H1 (cell line): Measurements from ENCODE around the gene RAB11FIP3. TPM values are rescaled to one million over a fixed set of nuclear protein-coding genes. Genes with fewer than 3 reads are reported as not detected.
A peak's percentile ranks its signal among the peaks of the same experiment; 100 is the strongest.

Experiments
- CTCF ChIA-PET: fragments of 300-600 bp; sonication (Branson Sonifier 250); formaldehyde crosslinking; loops from one replicate; lab custom pipeline; 2021; ENCODE audit not compliant: partially characterized antibody; lab: Charles Lee
- POLR2A ChIA-PET: fragments of 300-600 bp; sonication (Branson Sonifier 250); formaldehyde crosslinking; loops from one replicate; lab custom pipeline; 2021; ENCODE audit warnings: inconsistent platforms; ENCODE audit not compliant: partially characterized antibody; lab: Charles Lee
- DNase-seq, 2 experiments: peaks; one replicate each; pipeline versions ENCODE4 v3.0.0 to v3.0.0-alpha.2; 2010 to 2022; ENCODE audit warnings: low spot score in 2 of 2, low read depth in 1 of 2, mixed read lengths in 1 of 2
- FAIRE-seq: peaks from 2 replicates; lab custom pipeline; 2011; peaks lifted over from hg19 to GRCh38; lab: Jason Lieb, UNC
- H2AFZ ChIP-seq: 2 replicates; pipeline ENCODE4 v1.8.1; 2012; ENCODE audit warnings: low read length, inconsistent platforms
- H2AK5ac ChIP-seq: 2 replicates; pipeline ENCODE4 v1.6.1; 2013; ENCODE audit warnings: low read depth, low read length
- H2BK120ac ChIP-seq: replicated peaks from 2 replicates; pipeline ENCODE3; 2013; ENCODE audit warnings: low read depth, low read length, inconsistent platforms
- H2BK12ac ChIP-seq: 2 replicates; pipeline ENCODE4 v1.6.1; 2013; ENCODE audit warnings: low read depth, low read length
- H2BK15ac ChIP-seq: 2 replicates; pipeline ENCODE4 v1.6.1; 2013; ENCODE audit warnings: low read length
- H2BK20ac ChIP-seq: 2 replicates; pipeline ENCODE4 v1.6.1; 2013; ENCODE audit warnings: low read length
- H2BK5ac ChIP-seq: 2 replicates; pipeline ENCODE4 v1.6.1; 2013; ENCODE audit warnings: low read depth, low read length
- H3K14ac ChIP-seq: 2 replicates; pipeline ENCODE4 v1.6.1; 2013; ENCODE audit warnings: inconsistent platforms; ENCODE audit not compliant: insufficient read length
- H3K18ac ChIP-seq: 2 replicates; pipeline ENCODE4 v1.6.1; 2013; ENCODE audit warnings: low read length; ENCODE audit errors: extremely low read depth
- H3K23ac ChIP-seq: 2 replicates; pipeline ENCODE4 v1.6.1; 2013; ENCODE audit warnings: inconsistent platforms; ENCODE audit not compliant: insufficient read length
- H3K23me2 ChIP-seq: 2 replicates; pipeline ENCODE4 v1.6.1; 2013; ENCODE audit warnings: low read depth, low read length
- H3K27ac ChIP-seq: 2 replicates; pipeline ENCODE4 v1.6.1; 2011; ENCODE audit warnings: low read depth, low read length, inconsistent platforms
- H3K27me3 ChIP-seq, 4 experiments: replicated peaks in 1 of 4; 1 replicate in 1 of 4; 2 replicates in 3 of 4; pipeline versions ENCODE4 v1.6.1 to v1.8.1; 2011 to 2013; ENCODE audit warnings: low read length in 3 of 4, mild to moderate bottlenecking in 3 of 4, inconsistent platforms in 2 of 4, mixed read lengths in 2 of 4, moderate library complexity in 1 of 4; ENCODE audit not compliant: control insufficient read depth in 3 of 4, insufficient read depth in 3 of 4; ENCODE audit errors: extremely low read depth in 1 of 4
- H3K36me3 ChIP-seq, 4 experiments: 2 replicates each; pipeline versions ENCODE4 v1.6.1 to v1.8.1; 2011 to 2013; ENCODE audit warnings: mild to moderate bottlenecking in 4 of 4, low read length in 3 of 4, moderate library complexity in 2 of 4, control low read depth in 1 of 4, inconsistent platforms in 1 of 4; ENCODE audit not compliant: insufficient read depth in 4 of 4, control insufficient read depth in 2 of 4
- H3K4ac ChIP-seq: replicated peaks from 2 replicates; pipeline ENCODE3; 2013; ENCODE audit warnings: low read length, low read depth, mixed read lengths, inconsistent platforms; ENCODE audit not compliant: insufficient read length
- H3K4me1 ChIP-seq, 4 experiments: replicated peaks in 1 of 4; 1 replicate in 1 of 4; 2 replicates in 3 of 4; pipeline versions ENCODE4 v1.6.1 to v1.8.1; 2011 to 2013; ENCODE audit warnings: low read length in 3 of 4, inconsistent platforms in 2 of 4, mixed read lengths in 1 of 4; ENCODE audit not compliant: insufficient read depth in 4 of 4, control insufficient read depth in 3 of 4
- H3K4me2 ChIP-seq, 2 experiments: 2 replicates each; pipeline versions ENCODE4 v1.6.1 to v1.8.1; 2011 to 2013; ENCODE audit warnings: low read depth in 2 of 2, low read length in 2 of 2, control low read depth in 1 of 2, inconsistent platforms in 1 of 2, mild to moderate bottlenecking in 1 of 2; ENCODE audit not compliant: insufficient read depth in 1 of 2
- H3K4me3 ChIP-seq, 4 experiments: fragments of 200-600, 300-600 bp in 1 of 4; sonication (generic), shearing (Covaris generic), sonication (Bioruptor Twin) in 1 of 4; 2 replicates each; pipeline versions ENCODE4 v1.5.1 to v1.8.1; 2011 to 2016; ENCODE audit warnings: low read length in 4 of 4, low read depth in 3 of 4, control low read depth in 2 of 4, inconsistent platforms in 2 of 4, mild to moderate bottlenecking in 2 of 4, mixed read lengths in 1 of 4, moderate library complexity in 1 of 4; ENCODE audit not compliant: insufficient read depth in 2 of 4; ENCODE audit errors: extremely low read depth in 1 of 4
- H3K56ac ChIP-seq: replicated peaks from 2 replicates; pipeline ENCODE3; 2013; ENCODE audit warnings: low read depth, mild to moderate bottlenecking, mixed read lengths, low read length, inconsistent platforms; ENCODE audit not compliant: insufficient read length
- H3K79me1 ChIP-seq: 2 replicates; pipeline ENCODE4 v1.6.1; 2013; ENCODE audit warnings: low read depth, low read length, control low read depth
- H3K79me2 ChIP-seq, 2 experiments: 2 replicates each; pipeline versions ENCODE4 v1.6.1 to v1.8.1; 2012 to 2013; ENCODE audit warnings: low read length in 2 of 2, mild to moderate bottlenecking in 2 of 2, inconsistent platforms in 1 of 2; ENCODE audit not compliant: insufficient read depth in 2 of 2, control insufficient read depth in 1 of 2
- H3K9ac ChIP-seq, 4 experiments: replicated peaks in 1 of 4; 1 replicate in 1 of 4; 2 replicates in 3 of 4; pipeline versions ENCODE4 v1.6.1 to v1.8.1; 2011 to 2013; ENCODE audit warnings: low read depth in 3 of 4, low read length in 3 of 4, control low read depth in 2 of 4, mild to moderate bottlenecking in 2 of 4, moderate library complexity in 2 of 4, inconsistent platforms in 1 of 4; ENCODE audit errors: extremely low read depth in 1 of 4
- H3K9me3 ChIP-seq, 2 experiments: 2 replicates each; pipeline versions ENCODE4 v1.6.1 to v1.8.1; 2012 to 2013; ENCODE audit warnings: mild to moderate bottlenecking in 2 of 2, moderate library complexity in 2 of 2, control low read depth in 1 of 2, inconsistent platforms in 1 of 2, low read depth in 1 of 2, low read length in 1 of 2, mixed read lengths in 1 of 2; ENCODE audit not compliant: insufficient read depth in 2 of 2
- H4K20me1 ChIP-seq, 2 experiments: replicated peaks in 1 of 2; 2 replicates each; pipeline versions ENCODE3 to v1.8.1; 2011 to 2013; ENCODE audit warnings: inconsistent platforms in 2 of 2, low read length in 2 of 2, mild to moderate bottlenecking in 1 of 2; ENCODE audit not compliant: insufficient read depth in 2 of 2, control insufficient read depth in 1 of 2
- H4K5ac ChIP-seq: 2 replicates; pipeline ENCODE4 v1.6.1; 2013; ENCODE audit warnings: low read length, low read depth, mixed read lengths, inconsistent platforms; ENCODE audit not compliant: insufficient read length
- H4K8ac ChIP-seq: 2 replicates; pipeline ENCODE4 v1.8.0; 2013; ENCODE audit warnings: mild to moderate bottlenecking, moderate library complexity, low read length, inconsistent platforms; ENCODE audit not compliant: insufficient read depth; ENCODE audit errors: extremely low read depth
- H4K91ac ChIP-seq: replicated peaks from 2 replicates; pipeline ENCODE3; 2013; ENCODE audit warnings: low read length, mixed read lengths, inconsistent platforms; ENCODE audit not compliant: insufficient read length
- GTF2F1 ChIP-seq: IDR thresholded peaks from 2 replicates; pipeline ENCODE4 v1.6.1; 2012; ENCODE audit warnings: low read depth, low read length, improper control_type of control experiment, borderline replicate concordance
- NANOG ChIP-seq: IDR thresholded peaks from 2 replicates; pipeline ENCODE4 v1.6.1; 2011; ENCODE audit warnings: low read length, low read depth, mild to moderate bottlenecking, inconsistent platforms; ENCODE audit not compliant: insufficient read depth, poor library complexity, severe bottlenecking
- WGBS, 2 experiments: shearing (Covaris generic) in 1 of 2; methylation state at CpG; one replicate each; pipeline versions ENCODE4 v1.1.6 to v1.1.7; 2013 to 2015; ENCODE audit warnings: low lambda C conversion rate in 2 of 2, mixed read lengths in 2 of 2, inconsistent platforms in 1 of 2, low coverage in 1 of 2, missing lambda C conversion rate in 1 of 2; ENCODE audit not compliant: insufficient replicate concordance in 2 of 2, insufficient coverage in 1 of 2, insufficient read length in 1 of 2; ENCODE audit errors: extremely low coverage in 1 of 2, missing lambda C conversion rate in 1 of 2; 5-methylcytosine and 5-hydroxymethylcytosine counted together
- polyA plus RNA-seq, 7 experiments: library from polyadenylated mRNA; depleted of rRNA in 3 of 7; stranded (reverse) in 5 of 7; unstranded in 2 of 7; fragments of >200 nt in 5 of 7; fragments of 200-250 nt in 2 of 7; gene quantifications; 1 replicate in 5 of 7; 2 replicates in 1 of 7; 4 replicates in 1 of 7; pipeline versions ENCODE4 v1.2.1 to v1.2.3, GENCODE V29; 2011 to 2013; ENCODE audit warnings: missing spikeins in 2 of 7, mixed read lengths in 2 of 7
- total RNA-seq: library from RNA; stranded (reverse); fragmentation: NEBNext Ultra II Directional; extraction: Animal tissue kit (Norgen Biotek cat#: 25700); gene quantifications from 2 replicates; pipeline ENCODE4 v1.2.1, GENCODE V29; 2021
- TF ChIP-seq, protein P1 (sequence below): IDR thresholded peaks from 2 replicates; pipeline ENCODE4 v1.6.1; 2012; ENCODE audit warnings: inconsistent platforms
- TF ChIP-seq, protein P2 (sequence below): IDR thresholded peaks from 2 replicates; pipeline ENCODE4 v1.6.1; 2012; ENCODE audit warnings: inconsistent platforms

The RAB11FIP3 gene
- total and polyA plus RNA-seq, 2 of the 8 experiments (the other 6 are each of a cell fraction or from before 2014, with no cell fraction given): 9.3 to 35.2 TPM

DNA sequence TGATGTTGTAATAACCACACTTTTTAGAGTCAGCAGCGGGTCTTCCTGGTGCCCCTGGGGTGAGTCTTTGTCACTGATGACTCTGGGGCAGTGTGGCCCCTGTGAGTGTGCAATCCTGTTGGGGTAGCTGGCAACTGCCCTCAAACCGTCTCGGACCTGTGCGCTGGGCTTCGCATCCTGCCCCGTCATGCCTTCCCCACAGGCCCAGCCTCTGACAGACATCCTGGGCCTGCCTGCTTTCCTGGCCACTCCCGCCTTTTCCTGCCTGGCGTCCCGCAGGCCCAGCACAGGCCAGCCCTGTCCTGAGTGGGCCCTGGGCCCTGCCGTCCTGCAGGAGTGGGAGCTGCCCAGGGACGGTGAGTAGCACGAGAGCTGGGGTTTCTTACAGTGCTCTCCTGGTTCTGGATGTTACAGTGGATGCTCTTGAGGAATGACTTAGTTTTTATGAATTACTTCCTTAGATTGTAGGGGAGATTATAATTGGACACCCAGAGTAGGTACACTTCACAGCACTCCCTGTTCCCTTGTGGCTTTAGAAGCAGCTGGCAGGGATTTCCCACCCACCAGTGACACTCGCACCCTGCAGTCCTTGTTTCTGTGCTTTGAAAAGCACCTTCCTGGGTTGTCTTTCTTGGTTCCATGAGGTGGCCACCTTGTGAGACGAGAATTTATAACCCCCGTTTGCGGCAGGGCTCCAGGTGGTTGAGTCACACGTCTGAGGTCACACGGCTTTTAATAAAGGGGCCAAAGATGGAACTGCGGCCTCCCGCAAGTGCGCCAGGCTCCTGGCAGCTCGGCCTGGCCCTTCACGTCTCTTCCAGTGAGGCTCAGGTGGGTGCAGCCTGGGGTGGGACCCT is 52.1 kb downstream of the RAB11FIP3 start:
- Histone ChIP-seq H3K79me1 (peaks cover 9% of the 10 kb centered on the region), H3K18ac (no peak overlapping the region), H4K8ac (peak overlapping the region; percentile 14; the same call in 1 of the 2 replicates), H2BK5ac (0 out of 2 replicates have a peak overlapping the region, but pooled peaks have one; percentile 24), H2BK20ac (no peak overlapping the region), H3K4me2 (no peak overlapping the region), H3K56ac (no peak overlapping the region), H3K23ac (no peak overlapping the region), H3K27me3 (no peaks in the 10 kb centered on the region), H2BK12ac (peak overlapping the region; percentile 23; the same call in 1 of the 2 replicates), H3K4ac (no peak overlapping the region), H3K4me1 (peaks cover 0 to 14% (median 4%) of the 10 kb centered on the region in 4 experiments; a peak in 6 of 7 replicates), H2AFZ (no peak overlapping the region), H2BK15ac (no peak overlapping the region), H3K79me2 (no peaks in the 10 kb centered on the region), H3K9ac (no peak overlapping the region), H3K14ac (no peak overlapping the region), H3K9me3 (no peaks in the 10 kb centered on the region), H4K20me1 (no peaks in the 10 kb centered on the region), H2BK120ac (no peak overlapping the region), H3K27ac (no peak overlapping the region), H4K5ac (no peak overlapping the region), H3K4me3 (no peak overlapping the region), H3K23me2 (no peaks in the 10 kb centered on the region), H2AK5ac (no peak overlapping the region), H4K91ac (no peak overlapping the region), H3K36me3 (no peaks in the 10 kb centered on the region)
- no peak for FAIRE-seq
- TF ChIP-seq, protein P1, sequence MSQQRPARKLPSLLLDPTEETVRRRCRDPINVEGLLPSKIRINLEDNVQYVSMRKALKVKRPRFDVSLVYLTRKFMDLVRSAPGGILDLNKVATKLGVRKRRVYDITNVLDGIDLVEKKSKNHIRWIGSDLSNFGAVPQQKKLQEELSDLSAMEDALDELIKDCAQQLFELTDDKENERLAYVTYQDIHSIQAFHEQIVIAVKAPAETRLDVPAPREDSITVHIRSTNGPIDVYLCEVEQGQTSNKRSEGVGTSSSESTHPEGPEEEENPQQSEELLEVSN: peak; percentile 46; the same call in 1 of the 2 replicates
- TF ChIP-seq, protein P2, sequence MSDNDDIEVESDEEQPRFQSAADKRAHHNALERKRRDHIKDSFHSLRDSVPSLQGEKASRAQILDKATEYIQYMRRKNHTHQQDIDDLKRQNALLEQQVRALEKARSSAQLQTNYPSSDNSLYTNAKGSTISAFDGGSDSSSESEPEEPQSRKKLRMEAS: no peak
- no peak for TF ChIP-seq NANOG
- no peak for TF ChIP-seq GTF2F1
- DNase-seq: no peak
- POLR2A ChIA-PET: interaction anchor here (1.0 kb wide), 1 partner anchor 17 kb away, joined by 3 read pairs; no protein-coding TSS in a partner anchor
- CTCF ChIA-PET: interaction anchor here (0.9 to 6.7 kb wide), 4 partner anchors 8 to 86 kb away, joined by 3 to 31 read pairs (median 17); no protein-coding TSS in a partner anchor
- 92% methylated on average over 23 of the region's 23 CpGs; no CpG with 5 or more reads in 1 of the 2 experiments for WGBS, 2 experiments
